Measurements from ENCODE around the gene ETV6. TPM values are rescaled to one million over a fixed set of nuclear protein-coding genes. Genes with fewer than 3 reads are reported as not detected.

ETV6 gene
- total RNA-seq, 1 experiment from 2014 or later = 16.5 TPM

DNA sequence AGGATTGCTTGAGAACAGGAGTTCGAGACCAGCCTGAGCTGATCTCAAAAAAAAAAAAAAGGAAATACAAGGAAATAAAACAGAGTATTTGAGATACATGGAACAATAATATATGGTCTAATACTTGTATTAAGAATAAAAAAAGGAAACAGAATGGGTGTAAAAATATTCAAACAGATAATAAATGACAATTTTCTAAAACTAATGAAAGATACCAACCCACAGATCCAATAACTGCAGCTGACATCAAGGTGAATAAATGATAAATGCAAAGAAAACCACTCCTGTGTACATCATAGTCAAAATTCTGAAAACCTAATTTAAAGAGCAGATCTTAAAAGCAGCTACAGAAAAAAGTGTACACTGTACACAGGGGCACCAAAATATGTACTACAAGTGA lies 4.1 kb upstream of the ETV6 start:
- DNase-seq (ENCODE audit: low spot score) = no peak

DNA sequence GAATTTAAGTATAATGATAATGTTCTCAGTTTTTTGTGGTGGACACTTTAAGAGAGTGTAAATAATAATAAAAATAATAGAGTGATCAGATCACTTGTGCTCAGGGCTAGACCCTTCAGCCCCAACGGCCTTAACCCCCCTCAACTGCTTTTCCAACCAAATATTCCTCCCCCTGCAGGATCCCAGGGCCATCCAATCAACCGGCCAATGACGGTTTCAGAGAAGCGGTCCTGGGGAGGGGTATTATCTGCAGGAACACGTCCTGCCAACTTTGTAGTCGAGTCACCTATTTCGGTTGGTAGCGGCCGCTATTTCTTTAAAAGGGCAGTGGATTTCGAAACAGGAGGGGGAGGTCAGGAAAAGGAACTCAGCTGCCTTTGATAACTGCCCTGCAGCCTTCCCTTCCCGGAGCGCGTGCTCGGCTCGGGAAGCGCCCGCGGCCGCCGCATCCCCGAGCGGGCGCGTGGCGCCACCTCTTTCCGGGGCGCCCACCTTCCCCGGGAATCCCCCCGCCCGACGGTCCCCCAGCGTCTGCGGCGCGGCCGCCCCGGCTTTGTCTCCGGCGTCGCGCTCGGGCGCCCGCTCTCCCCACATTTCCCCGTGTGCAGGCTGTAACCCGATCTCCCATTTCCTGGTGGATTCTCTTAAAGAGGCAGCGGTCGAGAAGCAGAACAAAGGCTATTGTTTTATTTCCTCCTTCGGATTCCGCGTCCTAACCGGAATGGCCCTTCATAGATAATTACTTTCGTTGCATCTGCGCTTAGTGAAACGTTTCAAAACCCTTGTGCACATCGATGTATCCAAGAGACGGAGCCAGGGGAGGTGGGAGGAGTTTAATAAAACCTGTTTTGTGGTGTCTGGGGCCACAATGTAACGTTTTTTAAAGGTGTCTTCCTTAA lies 711 bp upstream of the ETV6 start:
- DNase-seq (ENCODE audit: low spot score) = peak; percentile 94

GRCh38 chr12:11650286-11651281 lies 1.1 kb downstream of the ETV6 start:
- peak; percentile 73 for DNase-seq (ENCODE audit: low spot score)

DNA sequence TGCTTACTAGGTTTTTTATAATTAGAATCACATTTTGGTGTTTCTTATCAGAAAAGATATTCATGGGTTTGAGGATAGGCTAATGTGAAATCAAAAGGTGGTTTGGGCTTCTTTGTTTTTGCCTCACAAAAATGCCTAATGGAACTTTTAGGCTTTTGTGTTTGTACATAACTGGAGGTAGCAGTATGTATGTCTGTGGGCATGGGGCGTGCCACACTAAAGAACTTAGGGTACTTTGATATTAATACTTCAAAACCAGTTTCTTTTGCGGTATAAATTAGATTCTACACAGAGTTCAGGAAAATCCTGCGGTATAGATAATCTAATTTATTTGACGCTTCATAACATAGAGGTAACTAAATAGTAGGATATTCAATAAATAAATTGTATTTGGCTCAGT lies 1.9 kb downstream of the ETV6 start:
- DNase-seq (ENCODE audit: low spot score) = no peak

DNA sequence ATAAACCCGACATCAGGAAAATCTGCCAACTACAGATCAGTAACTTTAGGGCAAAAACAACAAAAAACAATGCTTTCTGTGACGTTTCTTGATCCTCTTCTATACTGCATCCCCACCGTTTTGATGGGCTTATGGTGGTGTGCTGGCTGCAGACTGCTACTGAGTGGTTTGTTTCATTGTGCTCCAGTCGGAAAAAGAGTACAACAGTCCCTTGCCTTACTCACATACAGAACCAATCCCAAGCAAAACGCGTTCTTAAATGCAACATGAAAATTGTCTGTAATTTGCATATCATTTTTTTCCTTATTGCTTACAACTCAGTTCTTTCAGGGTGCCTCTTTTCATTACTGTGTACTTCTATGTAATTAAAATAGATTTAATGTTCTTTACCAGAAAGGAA lies 2.3 kb downstream of the ETV6 start:
- peak; percentile 43 for DNase-seq (ENCODE audit: low spot score)

DNA sequence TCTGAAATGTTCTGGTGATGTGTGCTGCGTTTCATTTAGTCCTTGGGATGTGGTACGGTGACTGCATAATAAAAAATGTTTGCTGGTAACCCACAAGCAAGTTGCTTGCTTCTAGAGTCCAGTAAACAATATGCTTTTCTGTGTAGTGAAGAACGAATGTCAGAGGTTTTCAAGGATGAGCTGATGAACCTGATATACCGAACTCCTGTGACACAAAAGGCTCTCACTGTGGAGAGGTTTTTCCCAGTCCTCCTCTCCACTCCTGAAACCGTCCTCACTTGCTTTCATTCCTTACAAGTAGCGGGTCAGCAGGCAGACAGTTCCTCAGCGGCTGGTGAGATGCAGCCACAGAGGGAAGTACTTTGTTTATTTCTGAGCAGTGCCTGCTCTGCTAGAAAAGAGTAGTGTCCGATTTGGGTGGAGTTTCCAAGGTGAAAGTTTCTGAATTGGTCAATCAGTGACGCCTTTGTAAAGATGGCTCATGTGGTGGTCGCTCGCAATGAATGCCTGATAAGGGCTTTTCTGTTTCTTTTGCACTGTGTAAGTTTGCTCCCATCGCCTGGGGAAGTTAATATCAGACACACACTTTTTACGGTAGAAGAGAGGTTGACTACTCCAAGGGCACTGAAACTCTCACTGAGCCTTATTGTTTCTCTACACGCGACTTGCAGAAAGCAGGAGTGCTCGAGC lies 3.0 kb downstream of the ETV6 start:
- peak; percentile 58 for DNase-seq (ENCODE audit: low spot score)

DNA sequence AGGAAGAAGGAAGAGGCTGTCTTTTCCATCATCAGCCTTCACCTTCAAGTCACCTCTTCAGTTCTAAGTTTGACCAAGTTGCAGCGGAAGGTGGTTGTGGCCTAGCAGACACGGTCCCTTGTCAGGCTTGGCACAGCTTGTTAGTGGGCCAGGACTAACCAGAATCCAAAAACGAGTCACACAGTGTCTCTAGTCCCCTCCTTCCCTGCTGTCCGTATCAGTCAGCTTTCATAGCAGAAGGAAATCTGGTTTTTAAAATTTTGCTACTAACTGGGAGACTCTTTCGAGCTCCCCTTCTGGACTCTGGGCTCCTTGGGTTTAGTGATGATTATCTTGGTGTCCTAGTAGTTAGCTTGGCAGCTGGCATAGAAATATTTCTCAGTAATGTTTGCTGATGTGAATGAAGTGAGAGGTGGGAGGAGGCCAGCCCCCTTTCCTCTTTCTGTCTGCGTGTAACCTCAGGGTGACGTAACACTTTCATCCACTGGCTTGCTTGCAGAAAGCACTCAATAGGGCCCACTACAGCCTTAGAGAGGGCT lies 3.8 kb downstream of the ETV6 start:
- DNase-seq (ENCODE audit: low spot score) = peak; percentile 16

- no peak for DNase-seq (ENCODE audit: low spot score)
Observed at GRCh38 chr12:11654338-11654737, 4.9 kb downstream of the ETV6 start.

DNA sequence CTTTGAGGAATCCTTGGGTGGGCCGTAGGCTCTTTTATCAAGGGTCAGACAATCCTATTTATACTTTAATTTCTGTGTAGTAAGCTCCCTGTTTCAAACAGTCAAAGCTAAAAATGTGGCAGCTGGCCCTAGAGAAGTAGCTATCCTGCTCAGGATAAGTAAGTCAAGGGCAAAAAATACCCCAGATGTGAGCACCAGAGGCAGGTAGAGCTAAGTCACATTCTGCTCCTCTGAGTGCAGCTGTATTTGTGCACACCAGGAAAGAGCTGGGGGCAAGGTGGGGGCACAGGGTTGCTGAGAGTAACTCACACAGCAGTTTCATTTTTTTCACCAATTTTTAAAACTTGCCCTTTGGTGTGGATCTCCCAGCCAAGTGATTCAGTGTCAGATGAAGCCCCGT lies 5.3 kb downstream of the ETV6 start:
- no peak for DNase-seq (ENCODE audit: low spot score)

- no peak for DNase-seq (ENCODE audit: low spot score)
Observed at GRCh38 chr12:11655842-11656241, 6.4 kb downstream of the ETV6 start.

DNA sequence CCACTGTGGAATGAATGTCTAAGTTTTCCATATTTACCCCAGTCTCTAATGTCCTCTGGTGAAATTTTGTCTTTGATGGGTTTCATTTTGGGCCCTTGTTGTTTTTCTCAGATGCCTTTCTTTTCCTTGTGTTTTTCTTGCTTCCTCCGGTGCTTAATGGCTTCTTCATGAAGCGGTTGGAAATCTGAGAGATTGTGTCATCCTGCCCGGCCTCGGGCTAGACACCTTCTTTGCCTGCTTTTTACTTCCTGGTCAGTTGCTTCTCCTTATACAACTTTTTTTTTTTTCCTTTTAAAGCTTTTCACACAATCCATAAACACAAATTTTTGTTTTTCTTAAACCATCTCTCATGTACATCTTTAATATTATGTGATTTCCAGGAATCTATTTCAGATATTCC lies 7.1 kb downstream of the ETV6 start:
- no peak for DNase-seq (ENCODE audit: low spot score)

- no peak for DNase-seq (ENCODE audit: low spot score)
Observed at GRCh38 chr12:11657511-11657910, 8.0 kb downstream of the ETV6 start.

GRCh38 chr12:11658791-11659190 lies 9.3 kb downstream of the ETV6 start:
- no peak for DNase-seq (ENCODE audit: low spot score)

- DNase-seq (ENCODE audit: low spot score) = no peak
Observed at GRCh38 chr12:11660624-11661023, 11.2 kb downstream of the ETV6 start.

- no peak for DNase-seq (ENCODE audit: low spot score)
Observed at GRCh38 chr12:11661491-11662089, 12.1 kb downstream of the ETV6 start.

DNA sequence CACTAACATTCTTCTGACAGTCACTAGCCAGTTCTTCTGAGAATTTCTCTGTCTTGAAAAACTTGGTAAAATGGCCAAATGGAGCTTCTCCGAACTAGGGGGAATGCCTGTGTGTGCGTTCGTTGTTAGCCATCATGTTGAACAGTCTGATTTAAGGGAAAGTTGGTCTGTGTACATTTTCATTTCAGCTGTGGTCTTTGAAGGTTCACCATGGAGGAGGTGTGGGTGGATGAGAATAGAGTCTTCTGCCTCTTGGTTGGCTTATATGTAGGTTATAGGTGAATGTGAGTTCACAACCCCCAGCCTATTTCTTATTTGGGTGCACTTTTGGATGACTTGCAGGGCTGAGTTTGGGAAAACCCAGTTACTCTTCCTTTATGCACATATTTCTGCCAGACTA lies 12.9 kb downstream of the ETV6 start:
- DNase-seq (ENCODE audit: low spot score) = no peak

- DNase-seq (ENCODE audit: low spot score) = no peak
Observed at GRCh38 chr12:11663130-11663529, 13.7 kb downstream of the ETV6 start.

GRCh38 chr12:11664101-11664500 lies 14.6 kb downstream of the ETV6 start:
- no peak for DNase-seq (ENCODE audit: low spot score)

- DNase-seq (ENCODE audit: low spot score) = no peak
Observed at GRCh38 chr12:11666131-11667050, 16.9 kb downstream of the ETV6 start.

DNA sequence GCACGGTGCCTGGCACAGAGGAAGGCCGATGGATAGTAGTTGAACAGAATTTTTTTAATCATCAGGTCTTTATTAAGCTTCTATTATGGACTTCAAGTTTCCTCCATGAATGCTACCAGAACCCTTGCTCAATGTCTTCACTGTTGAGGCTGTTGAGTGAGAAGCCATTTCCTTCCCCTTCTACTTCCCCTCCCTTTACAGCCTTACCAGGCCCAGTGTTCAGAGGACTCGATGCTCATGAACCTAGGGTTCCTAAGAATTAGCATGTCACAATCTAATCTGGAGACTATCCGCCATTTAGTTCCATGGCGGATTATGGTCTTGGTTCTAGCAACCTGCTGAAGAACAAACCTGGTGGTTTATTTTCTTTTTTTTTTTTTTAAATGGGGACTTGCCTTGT lies 17.7 kb downstream of the ETV6 start:
- no peak for DNase-seq (ENCODE audit: low spot score)

Measured in HT-29 (cell line).